ENCODE data around the gene DSCAML1. TPM values are rescaled to one million over a fixed set of nuclear protein-coding genes. Genes with fewer than 3 reads are reported as not detected.

The DSCAML1 gene
- total and polyA plus RNA-seq, 9 of the 15 experiments (the other 6 are each of a cell fraction or from before 2014, with no cell fraction given), result not detected

DNA sequence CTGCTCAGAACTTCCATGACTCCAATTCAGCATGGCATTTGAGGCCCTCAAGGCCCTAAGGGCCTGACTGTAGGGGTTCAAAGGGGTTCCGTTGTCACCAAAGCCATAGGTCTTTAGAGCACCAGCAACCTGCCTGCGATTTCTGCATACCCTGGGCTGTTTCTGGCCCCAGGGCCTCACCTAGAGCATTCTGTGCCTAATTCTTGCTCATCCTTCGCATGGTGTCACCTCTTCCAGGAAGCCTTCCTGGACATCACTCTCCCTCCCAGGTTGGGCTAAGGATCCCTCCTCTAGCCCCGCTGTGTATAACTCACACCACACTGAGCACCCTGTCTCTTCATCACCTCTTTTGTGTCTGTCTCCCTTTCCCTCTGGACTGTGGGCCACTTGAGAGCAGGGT lies 275.0 kb downstream of the DSCAML1 start:
- Histone ChIP-seq H3K36me3 (ENCODE audit: control insufficient read depth, insufficient read depth, low read length) (no peaks in the 10 kb centered on the region), H3K79me2 (ENCODE audit: control insufficient read depth, insufficient read depth, low read length) (no peaks in the 10 kb centered on the region), H3K27me3 (ENCODE audit: control insufficient read depth in 2 of 2, insufficient read depth in 2 of 2, low read length in 2 of 2) (peaks cover 42 to 91% of the 10 kb centered on the region in 2 experiments), H3K9ac (ENCODE audit: insufficient read depth in 1 of 2, low read depth in 2 of 2, low read length in 2 of 2) (no peak overlapping the region), H3K9me1 (ENCODE audit: control insufficient read depth, insufficient read depth, low read length) (no peaks in the 10 kb centered on the region), H3K9me3 (replicated peaks; ENCODE audit: control insufficient read depth, insufficient read depth, low read depth, low read length) (no peaks in the 10 kb centered on the region), H3K27ac (ENCODE audit: extremely low read depth, low read depth, low read length) (no peak overlapping the region), H2AFZ (ENCODE audit: low read depth, low read length) (no peak overlapping the region), H3K4me2 (ENCODE audit: insufficient read depth, low read length) (no peak overlapping the region), H3K4me3 (no peak overlapping the region), H4K20me1 (replicated peaks; ENCODE audit: control insufficient read depth, insufficient read depth, low read length) (peaks cover 10% of the 10 kb centered on the region; the same call in 1 of the 2 replicates), H3K4me1 (replicated peaks in 1 of 2; ENCODE audit: control insufficient read depth in 2 of 2, insufficient read depth in 2 of 2, low read length in 2 of 2) (peaks cover 0 to 4% of the 10 kb centered on the region in 2 experiments; a peak in 1 of 5 replicates)
- no peak for ATAC-seq
- intact Hi-C loops (cut with micrococcal nuclease), result no loop called here
- FAIRE-seq, result no peak
- in situ Hi-C loops (cut with MboI), result no loop called here
- ChIA-PET CTCF (ENCODE audit: low intra/inter-chr PET ratio) (no interaction called here), POLR2A (interaction anchor here (0.6 kb wide), 1 partner anchor 483 kb away, joined by 3 read pairs; no protein-coding TSS in a partner anchor)
- WGBS (ENCODE audit: insufficient coverage, low coverage, missing lambda C conversion rate), result 0% methylated on average over 4 of the region's 4 CpGs
- DNase-seq (ENCODE audit: extremely low read depth in 1 of 4, low spot score in 3 of 4), result no peak
- BruUV-seq (replicated peaks), result no TSS peak
- TF ChIP-seq RBM14 (IDR thresholded peaks at IDR 0.05; ENCODE audit: borderline replicate concordance, insufficient read depth, low read depth, low read length) (no peak), SP1 (CRISPR knock-in tag; IDR thresholded peaks at IDR 0.05) (no peak), RBM25 (IDR thresholded peaks at IDR 0.05; ENCODE audit: low read depth, low read length, severe bottlenecking) (no peak), ZFP36 (IDR thresholded peaks at IDR 0.05; ENCODE audit: low read depth, low read length, partially characterized antibody) (peak; percentile 93)

DNA sequence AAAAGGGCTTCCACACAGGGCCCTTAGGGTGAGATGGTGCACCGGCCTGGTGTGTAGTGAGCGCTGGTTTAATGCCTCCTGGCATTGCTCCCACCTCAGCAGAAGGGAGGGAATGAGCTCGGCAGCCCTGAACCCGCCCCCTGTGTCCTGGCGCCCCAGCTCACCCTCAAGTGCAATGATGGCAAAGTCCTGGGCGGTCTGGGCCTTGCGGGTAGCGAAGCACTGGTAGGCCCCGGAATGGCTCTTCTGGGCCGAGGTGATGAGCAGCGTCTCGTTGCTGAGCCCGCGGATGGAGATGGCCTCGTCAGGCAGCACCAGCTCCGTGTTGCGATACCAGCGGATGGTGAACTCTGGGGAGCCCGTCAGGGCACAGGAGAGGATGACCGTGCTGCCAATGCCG lies 276.1 kb downstream of the DSCAML1 start:
- ATAC-seq (no peak), DNase-seq (ENCODE audit: extremely low read depth in 1 of 4, low spot score in 3 of 4) (no peak), FAIRE-seq (no peak)
- Histone ChIP-seq H3K9ac (ENCODE audit: insufficient read depth in 1 of 2, low read depth in 2 of 2, low read length in 2 of 2) (no peak overlapping the region), H2AFZ (ENCODE audit: low read depth, low read length) (no peak overlapping the region), H3K4me2 (ENCODE audit: insufficient read depth, low read length) (no peak overlapping the region), H3K27ac (ENCODE audit: extremely low read depth, low read depth, low read length) (no peak overlapping the region), H3K4me3 (no peak overlapping the region), H3K36me3 (ENCODE audit: control insufficient read depth, insufficient read depth, low read length) (no peaks in the 10 kb centered on the region), H3K79me2 (ENCODE audit: control insufficient read depth, insufficient read depth, low read length) (no peaks in the 10 kb centered on the region), H4K20me1 (replicated peaks; ENCODE audit: control insufficient read depth, insufficient read depth, low read length) (peaks cover 10% of the 10 kb centered on the region; the same call in 1 of the 2 replicates), H3K9me3 (replicated peaks; ENCODE audit: control insufficient read depth, insufficient read depth, low read depth, low read length) (no peaks in the 10 kb centered on the region), H3K27me3 (ENCODE audit: control insufficient read depth in 2 of 2, insufficient read depth in 2 of 2, low read length in 2 of 2) (peaks cover 40 to 95% of the 10 kb centered on the region in 2 experiments), H3K9me1 (ENCODE audit: control insufficient read depth, insufficient read depth, low read length) (no peaks in the 10 kb centered on the region), H3K4me1 (replicated peaks in 1 of 2; ENCODE audit: control insufficient read depth in 2 of 2, insufficient read depth in 2 of 2, low read length in 2 of 2) (peaks cover 0 to 4% of the 10 kb centered on the region in 2 experiments; a peak in 1 of 5 replicates)
- ChIA-PET CTCF (ENCODE audit: low intra/inter-chr PET ratio) (no interaction called here), POLR2A (interaction anchor here (0.6 to 0.7 kb wide), 2 partner anchors 365 to 1698 kb away, joined by 3 read pairs; no protein-coding TSS in a partner anchor)
- in situ Hi-C loops (cut with MboI), result no loop called here
- 2% methylated on average over 21 of the region's 21 CpGs for WGBS (ENCODE audit: insufficient coverage, low coverage, missing lambda C conversion rate)
- no TSS peak for BruUV-seq (replicated peaks)
- intact Hi-C loops (cut with micrococcal nuclease), result no loop called here
- TF ChIP-seq ZNF12 (CRISPR knock-in tag; IDR thresholded peaks at IDR 0.05) (no peak), HDAC1 (IDR thresholded peaks at IDR 0.05) (no peak), NFATC3 (IDR thresholded peaks at IDR 0.05) (no peak), MEF2D (tag; conservative IDR thresholded peaks at IDR 0.05; ENCODE audit: low read depth) (no peak), KAT2B (IDR thresholded peaks at IDR 0.05; ENCODE audit: low read depth, low read length) (no peak), TCF7 (IDR thresholded peaks at IDR 0.05; ENCODE audit: borderline replicate concordance) (no peak), SP2 (IDR thresholded peaks at IDR 0.05; ENCODE audit: extremely low read depth, low read depth, low read length, poor library complexity, severe bottlenecking) (no peak)
- TF ChIP-seq, protein P1, sequence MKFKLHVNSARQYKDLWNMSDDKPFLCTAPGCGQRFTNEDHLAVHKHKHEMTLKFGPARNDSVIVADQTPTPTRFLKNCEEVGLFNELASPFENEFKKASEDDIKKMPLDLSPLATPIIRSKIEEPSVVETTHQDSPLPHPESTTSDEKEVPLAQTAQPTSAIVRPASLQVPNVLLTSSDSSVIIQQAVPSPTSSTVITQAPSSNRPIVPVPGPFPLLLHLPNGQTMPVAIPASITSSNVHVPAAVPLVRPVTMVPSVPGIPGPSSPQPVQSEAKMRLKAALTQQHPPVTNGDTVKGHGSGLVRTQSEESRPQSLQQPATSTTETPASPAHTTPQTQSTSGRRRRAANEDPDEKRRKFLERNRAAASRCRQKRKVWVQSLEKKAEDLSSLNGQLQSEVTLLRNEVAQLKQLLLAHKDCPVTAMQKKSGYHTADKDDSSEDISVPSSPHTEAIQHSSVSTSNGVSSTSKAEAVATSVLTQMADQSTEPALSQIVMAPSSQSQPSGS (CRISPR knock-in tag; IDR thresholded peaks at IDR 0.05), result no peak
- TF ChIP-seq, protein P2, sequence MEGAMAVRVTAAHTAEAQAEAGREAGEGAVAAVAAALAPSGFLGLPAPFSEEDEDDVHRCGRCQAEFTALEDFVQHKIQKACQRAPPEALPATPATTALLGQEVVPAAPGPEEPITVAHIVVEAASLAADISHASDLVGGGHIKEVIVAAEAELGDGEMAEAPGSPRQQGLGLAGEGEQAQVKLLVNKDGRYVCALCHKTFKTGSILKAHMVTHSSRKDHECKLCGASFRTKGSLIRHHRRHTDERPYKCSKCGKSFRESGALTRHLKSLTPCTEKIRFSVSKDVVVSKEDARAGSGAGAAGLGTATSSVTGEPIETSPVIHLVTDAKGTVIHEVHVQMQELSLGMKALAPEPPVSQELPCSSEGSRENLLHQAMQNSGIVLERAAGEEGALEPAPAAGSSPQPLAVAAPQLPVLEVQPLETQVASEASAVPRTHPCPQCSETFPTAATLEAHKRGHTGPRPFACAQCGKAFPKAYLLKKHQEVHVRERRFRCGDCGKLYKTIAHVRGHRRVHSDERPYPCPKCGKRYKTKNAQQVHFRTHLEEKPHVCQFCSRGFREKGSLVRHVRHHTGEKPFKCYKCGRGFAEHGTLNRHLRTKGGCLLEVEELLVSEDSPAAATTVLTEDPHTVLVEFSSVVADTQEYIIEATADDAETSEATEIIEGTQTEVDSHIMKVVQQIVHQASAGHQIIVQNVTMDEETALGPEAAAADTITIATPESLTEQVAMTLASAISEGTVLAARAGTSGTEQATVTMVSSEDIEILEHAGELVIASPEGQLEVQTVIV (CRISPR knock-in tag; IDR thresholded peaks at IDR 0.05; ENCODE audit: borderline replicate concordance), result no peak

Measured in K562 (cell line).